Right atrium auricular region (tissue), 2 donors: ENCODE measurements around the gene ALKBH4. TPM values are rescaled to one million over a fixed set of nuclear protein-coding genes. Genes with fewer than 3 reads are reported as not detected.
A peak's percentile ranks its signal among the peaks of the same experiment; 100 is the strongest.

Experiments used
- DNase-seq: peaks from one replicate; pipeline ENCODE4 v3.0.0-alpha.2; 2019; ENCODE audit warnings: low spot score
- H3K27ac ChIP-seq, 2 donors: fragments of 200-600 bp; sonication (generic); 1 replicate in 1 of 2; 2 replicates in 1 of 2; pipeline ENCODE4 v1.5.1; 2016 to 2019
- H3K27me3 ChIP-seq, 2 donors: fragments of 200-600 bp; sonication (generic); one replicate each; pipeline versions ENCODE4 v1.5.1 to v1.6.0; 2017 to 2019
- H3K36me3 ChIP-seq: fragments of 200-600 bp; sonication (generic); one replicate; pipeline ENCODE4 v1.5.1; 2016
- H3K4me1 ChIP-seq, 2 donors: fragments of 200-600 bp; sonication (generic); one replicate each; pipeline versions ENCODE4 v1.5.1 to v1.6.0; 2017 to 2019
- H3K4me3 ChIP-seq, 2 donors: fragments of 200-600 bp; sonication (generic); 1 replicate in 1 of 2; 2 replicates in 1 of 2; pipeline ENCODE4 v1.5.1; 2017 to 2019; ENCODE audit warnings: mild to moderate bottlenecking in 1 of 2, moderate library complexity in 1 of 2
- H3K9me3 ChIP-seq, 2 donors: fragments of 200-600 bp; sonication (generic); one replicate each; pipeline ENCODE4 v1.5.1; 2019
- CTCF ChIP-seq, 2 donors: fragments of 200-600 bp; sonication (generic); IDR thresholded peaks; one replicate each; pipeline ENCODE4 v1.5.1; 2019; ENCODE audit warnings: antibody characterized with exemption in 2 of 2
- total RNA-seq, 2 donors: library from RNA; depleted of rRNA; stranded (reverse); fragments of >200 nt; gene quantifications; one replicate each; pipeline ENCODE4 v1.1.0, GENCODE V29; 2016

ALKBH4 gene
- total RNA-seq, 2 donors from 2014 or later = 10.8 to 16.8 TPM

- Histone ChIP-seq H3K4me1 (no peaks in the 10 kb centered on the region), H3K4me3 (no peak overlapping the region), H3K9me3 (no peaks in the 10 kb centered on the region), H3K27ac (no peak overlapping the region), H3K36me3 (no peaks in the 10 kb centered on the region), H3K27me3 (no peaks in the 10 kb centered on the region)
- DNase-seq = no peak
- TF ChIP-seq CTCF (IDR thresholded peaks at IDR 0.05) = no peak
Measured at GRCh38 chr7:102447311-102447710, 17.4 kb downstream of the ALKBH4 start.

- H3K4me3 ChIP-seq = no peak overlapping the region
- no peaks in the 10 kb centered on the region for H3K9me3 ChIP-seq
- H3K27ac ChIP-seq = no peak overlapping the region
- no peaks in the 10 kb centered on the region for H3K36me3 ChIP-seq
- DNase-seq = no peak
- no peaks in the 10 kb centered on the region for H3K4me1 ChIP-seq
- TF ChIP-seq CTCF (IDR thresholded peaks at IDR 0.05) = no peak
- no peaks in the 10 kb centered on the region for H3K27me3 ChIP-seq
Measured at GRCh38 chr7:102446387-102447156, 18.1 kb downstream of the ALKBH4 start.

GRCh38 chr7:102445674-102446071, 19.0 kb downstream of the ALKBH4 start:
- no peak for DNase-seq
- TF ChIP-seq CTCF (IDR thresholded peaks at IDR 0.05) = no peak
- H3K27me3 ChIP-seq = no peaks in the 10 kb centered on the region
- H3K4me3 ChIP-seq = no peak overlapping the region
- peaks cover 0 to under 1% of the 10 kb centered on the region in 2 donors for H3K4me1 ChIP-seq
- H3K36me3 ChIP-seq = no peaks in the 10 kb centered on the region
- H3K27ac ChIP-seq = no peak overlapping the region
- H3K9me3 ChIP-seq = no peaks in the 10 kb centered on the region

GRCh38 chr7:102444961-102445673, 19.5 kb downstream of the ALKBH4 start:
- Histone ChIP-seq H3K27ac (no peak overlapping the region), H3K4me1 (peaks cover 0 to 6% of the 10 kb centered on the region in 2 donors), H3K9me3 (no peaks in the 10 kb centered on the region), H3K4me3 (no peak overlapping the region), H3K27me3 (no peaks in the 10 kb centered on the region), H3K36me3 (no peaks in the 10 kb centered on the region)
- TF ChIP-seq CTCF (IDR thresholded peaks at IDR 0.05) = no peak
- DNase-seq = no peak

- Histone ChIP-seq H3K36me3 (no peaks in the 10 kb centered on the region), H3K4me3 (no peak overlapping the region), H3K9me3 (no peaks in the 10 kb centered on the region), H3K27ac (peak overlapping the region; percentile 21 to 58), H3K4me1 (peaks cover 0 to 11% of the 10 kb centered on the region in 2 donors), H3K27me3 (no peaks in the 10 kb centered on the region)
- peak; percentile 77 for DNase-seq
- TF ChIP-seq CTCF (IDR thresholded peaks at IDR 0.05) = no peak
Measured at GRCh38 chr7:102439963-102440795, 24.5 kb downstream of the ALKBH4 start.
